Muscle layer of duodenum (tissue), 2 donors: ENCODE measurements around the gene SLIT1.

Experiments used
- H3K27ac ChIP-seq: one replicate; pipeline ENCODE4 v1.7.0; 2013; ENCODE audit warnings: mild to moderate bottlenecking, low read length
- H3K27me3 ChIP-seq: one replicate; pipeline ENCODE4 v1.7.0; 2013; ENCODE audit warnings: low read depth, mild to moderate bottlenecking, control low read depth, low read length
- H3K36me3 ChIP-seq, 2 donors: one replicate each; pipeline ENCODE4 v1.7.0; 2013; ENCODE audit warnings: low read length in 2 of 2, control low read depth in 1 of 2, mild to moderate bottlenecking in 1 of 2; ENCODE audit not compliant: insufficient read depth in 2 of 2, control insufficient read depth in 1 of 2
- H3K4me1 ChIP-seq, 2 donors: one replicate each; pipeline ENCODE4 v1.7.0; 2013; ENCODE audit warnings: low read length in 2 of 2, mild to moderate bottlenecking in 2 of 2, control low read depth in 1 of 2, moderate library complexity in 1 of 2; ENCODE audit not compliant: insufficient read depth in 2 of 2, control insufficient read depth in 1 of 2
- H3K4me3 ChIP-seq, 2 donors: one replicate each; pipeline ENCODE4 v1.7.0; 2013; ENCODE audit warnings: low read length in 2 of 2, low read depth in 1 of 2, mild to moderate bottlenecking in 1 of 2
- H3K9me3 ChIP-seq, 2 donors: one replicate each; pipeline ENCODE4 v1.7.0; 2013; ENCODE audit warnings: low read length in 2 of 2, control low read depth in 1 of 2, mild to moderate bottlenecking in 1 of 2; ENCODE audit not compliant: control insufficient read depth in 1 of 2
- donor health status: healthy.

SLIT1 gene

DNA sequence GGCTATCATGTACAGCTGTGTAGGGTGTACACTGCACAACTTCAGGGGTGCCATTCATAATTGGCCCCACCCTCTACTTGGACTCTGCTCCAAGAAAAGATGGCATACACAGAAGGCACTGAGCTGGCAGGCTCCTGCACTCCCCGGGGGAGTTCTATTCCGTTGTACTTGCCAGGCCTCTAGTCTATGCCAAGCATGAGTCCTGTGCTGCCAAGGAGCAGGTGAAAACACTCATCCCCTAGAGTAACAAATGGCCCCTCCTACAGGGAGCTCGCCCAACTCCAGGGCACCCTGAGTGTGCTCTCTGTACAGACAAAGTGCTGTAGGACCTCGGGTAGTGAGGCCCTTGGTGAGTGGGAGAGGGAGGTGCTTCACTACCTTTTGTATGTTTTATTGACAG, 127.2 kb downstream of the SLIT1 start:
- Histone ChIP-seq H3K36me3 (no peaks in the 10 kb centered on the region), H3K27me3 (no peaks in the 10 kb centered on the region), H3K4me1 (no peaks in the 10 kb centered on the region), H3K9me3 (no peaks in the 10 kb centered on the region), H3K4me3 (no peak overlapping the region), H3K27ac (no peak overlapping the region)

GRCh38 chr10:97057491-97058235, 128.1 kb downstream of the SLIT1 start:
- Histone ChIP-seq H3K4me3 (no peak overlapping the region), H3K27ac (no peak overlapping the region)

GRCh38 chr10:97056003-97056630, 129.6 kb downstream of the SLIT1 start:
- Histone ChIP-seq H3K4me3 (no peak overlapping the region), H3K36me3 (no peaks in the 10 kb centered on the region), H3K9me3 (no peaks in the 10 kb centered on the region), H3K27me3 (no peaks in the 10 kb centered on the region), H3K27ac (no peak overlapping the region), H3K4me1 (no peaks in the 10 kb centered on the region)

More at GRCh38 chr10:97057491-97058235, 128.1 kb downstream of the SLIT1 start:
- H3K36me3 ChIP-seq, result no peaks in the 10 kb centered on the region
- H3K9me3 ChIP-seq, result no peaks in the 10 kb centered on the region
- no peaks in the 10 kb centered on the region for H3K27me3 ChIP-seq
- no peaks in the 10 kb centered on the region for H3K4me1 ChIP-seq

GRCh38 chr10:97053276-97053675, 132.5 kb downstream of the SLIT1 start:
- H3K27ac ChIP-seq, result no peak overlapping the region
- H3K9me3 ChIP-seq, result no peaks in the 10 kb centered on the region
- no peak overlapping the region for H3K4me3 ChIP-seq
- H3K4me1 ChIP-seq, result no peaks in the 10 kb centered on the region
- H3K36me3 ChIP-seq, result no peaks in the 10 kb centered on the region
- H3K27me3 ChIP-seq, result no peaks in the 10 kb centered on the region

DNA sequence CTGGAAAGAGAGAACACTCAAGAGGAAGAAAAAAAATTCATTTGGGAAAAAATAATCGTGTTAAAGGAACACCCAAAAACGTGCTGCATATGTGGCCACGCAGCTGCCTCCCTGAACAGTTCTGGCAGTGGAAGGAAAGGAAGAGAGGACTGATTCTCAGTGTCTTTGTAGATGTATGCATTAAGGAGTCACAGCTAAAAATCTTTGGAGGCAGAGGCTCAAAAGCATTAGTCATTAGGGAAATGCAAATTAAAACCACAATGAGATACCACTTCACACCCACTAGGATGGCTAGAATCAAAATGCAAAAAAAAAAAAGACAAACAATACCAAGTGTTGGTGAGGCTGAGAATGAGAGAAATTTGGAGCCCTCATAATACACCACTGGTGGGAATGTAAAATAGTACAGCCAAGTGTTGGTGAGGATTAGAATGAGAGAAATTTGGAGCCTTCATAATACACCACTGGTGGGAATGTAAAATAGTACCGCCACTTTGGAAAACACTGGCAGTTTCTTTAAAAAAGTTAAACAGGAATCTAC, 134.7 kb downstream of the SLIT1 start:
- Histone ChIP-seq H3K27ac (no peak overlapping the region), H3K9me3 (no peaks in the 10 kb centered on the region), H3K4me3 (no peak overlapping the region), H3K4me1 (no peaks in the 10 kb centered on the region), H3K36me3 (no peaks in the 10 kb centered on the region), H3K27me3 (no peaks in the 10 kb centered on the region)

DNA sequence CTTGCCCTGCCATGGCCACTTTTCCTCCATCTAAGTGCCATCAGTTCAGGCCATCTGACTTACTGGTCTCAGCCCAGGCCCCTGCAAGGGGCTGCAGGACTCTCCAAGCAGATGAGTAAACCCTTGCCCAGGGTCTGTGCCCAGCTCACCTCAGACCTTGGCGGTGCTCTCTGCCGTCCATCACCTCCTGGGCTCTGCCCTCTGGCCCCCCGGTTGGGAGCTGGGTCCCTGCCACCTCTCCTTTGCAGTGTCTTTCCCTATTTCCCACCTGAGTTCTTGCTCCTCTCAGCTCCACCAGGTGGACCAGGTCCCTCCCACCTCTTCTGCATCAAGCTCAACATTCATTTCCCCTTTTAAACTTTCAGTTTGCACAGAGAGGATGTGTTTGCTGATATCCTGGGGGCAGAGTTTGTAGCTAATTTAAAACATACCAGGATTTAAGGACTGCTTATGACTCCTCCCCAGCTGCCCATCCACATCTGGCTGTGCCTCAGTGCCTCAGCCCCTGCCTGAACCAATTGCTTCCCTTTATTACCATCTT, 135.5 kb downstream of the SLIT1 start:
- Histone ChIP-seq H3K27ac (no peak overlapping the region), H3K27me3 (no peaks in the 10 kb centered on the region), H3K36me3 (no peaks in the 10 kb centered on the region), H3K4me1 (no peaks in the 10 kb centered on the region), H3K9me3 (no peaks in the 10 kb centered on the region), H3K4me3 (no peak overlapping the region)

DNA sequence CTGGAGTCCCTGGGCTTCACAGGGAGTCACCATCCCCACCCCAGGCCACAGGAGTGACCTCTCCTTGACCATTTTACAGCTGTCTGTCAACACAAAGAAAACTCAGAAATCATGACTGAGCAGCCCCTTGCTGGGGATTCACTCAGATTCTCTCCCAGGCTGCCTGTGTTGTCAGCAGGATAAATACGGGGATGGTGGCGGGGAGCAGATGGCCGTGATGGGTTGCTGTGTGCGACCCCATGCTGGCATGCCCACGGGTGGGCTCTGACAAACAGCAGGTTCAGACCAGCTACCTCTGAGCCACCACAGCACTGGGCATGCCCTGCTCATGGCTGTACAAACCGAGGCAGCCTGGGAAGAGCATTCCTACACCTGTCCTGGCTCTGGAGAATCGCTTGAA, 136.1 kb downstream of the SLIT1 start:
- Histone ChIP-seq H3K36me3 (no peaks in the 10 kb centered on the region), H3K4me3 (no peak overlapping the region), H3K27me3 (no peaks in the 10 kb centered on the region), H3K27ac (no peak overlapping the region), H3K9me3 (no peaks in the 10 kb centered on the region), H3K4me1 (no peaks in the 10 kb centered on the region)

DNA sequence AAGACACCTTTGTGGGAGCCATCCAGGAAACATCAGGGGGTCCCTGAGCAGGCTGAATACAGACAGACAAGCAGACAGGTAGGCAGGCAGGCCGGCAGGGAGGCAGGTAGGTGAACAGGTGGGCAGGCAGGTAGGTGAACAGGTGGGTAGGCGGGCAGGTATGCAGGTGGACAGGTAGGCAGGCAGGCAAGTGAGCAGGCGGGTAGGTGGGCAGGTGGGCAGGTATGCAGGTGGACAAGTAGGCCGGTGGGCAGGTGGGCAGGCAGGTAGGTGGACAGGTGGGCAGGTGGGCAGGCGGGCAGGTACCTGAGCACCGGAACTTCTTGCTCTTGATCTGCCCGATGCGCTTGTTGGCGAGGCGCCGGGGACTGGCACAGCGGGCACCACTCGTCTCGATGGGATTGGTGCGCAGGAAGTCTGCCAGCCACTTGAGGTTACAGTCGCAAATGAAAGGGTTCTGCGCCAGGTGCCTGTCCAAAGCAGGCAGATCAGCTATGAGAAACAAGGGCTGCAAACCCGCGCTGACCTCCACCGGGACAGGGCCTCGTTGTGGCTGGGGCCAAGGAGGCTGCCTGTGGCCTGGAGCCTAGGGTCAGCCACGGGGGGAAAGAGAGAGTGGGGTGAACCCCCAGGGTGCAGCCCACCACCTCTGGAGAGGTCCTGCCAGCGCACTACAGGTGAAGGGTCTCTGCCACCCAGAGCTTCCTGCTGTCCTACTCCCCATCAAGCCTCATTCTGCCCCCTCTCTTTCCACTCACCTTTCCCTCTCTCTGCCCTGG, 136.9 kb downstream of the SLIT1 start:
- no peaks in the 10 kb centered on the region for H3K36me3 ChIP-seq
- H3K4me3 ChIP-seq, result no peak overlapping the region
- no peaks in the 10 kb centered on the region for H3K4me1 ChIP-seq
- H3K27me3 ChIP-seq, result no peaks in the 10 kb centered on the region
- H3K9me3 ChIP-seq, result no peaks in the 10 kb centered on the region
- no peak overlapping the region for H3K27ac ChIP-seq

- H3K27me3 ChIP-seq, result no peaks in the 10 kb centered on the region
- no peaks in the 10 kb centered on the region for H3K36me3 ChIP-seq
- H3K4me3 ChIP-seq, result no peak overlapping the region
- no peaks in the 10 kb centered on the region for H3K4me1 ChIP-seq
- no peak overlapping the region for H3K27ac ChIP-seq
- no peaks in the 10 kb centered on the region for H3K9me3 ChIP-seq
Observed at GRCh38 chr10:97047788-97048187, 138.0 kb downstream of the SLIT1 start.

DNA sequence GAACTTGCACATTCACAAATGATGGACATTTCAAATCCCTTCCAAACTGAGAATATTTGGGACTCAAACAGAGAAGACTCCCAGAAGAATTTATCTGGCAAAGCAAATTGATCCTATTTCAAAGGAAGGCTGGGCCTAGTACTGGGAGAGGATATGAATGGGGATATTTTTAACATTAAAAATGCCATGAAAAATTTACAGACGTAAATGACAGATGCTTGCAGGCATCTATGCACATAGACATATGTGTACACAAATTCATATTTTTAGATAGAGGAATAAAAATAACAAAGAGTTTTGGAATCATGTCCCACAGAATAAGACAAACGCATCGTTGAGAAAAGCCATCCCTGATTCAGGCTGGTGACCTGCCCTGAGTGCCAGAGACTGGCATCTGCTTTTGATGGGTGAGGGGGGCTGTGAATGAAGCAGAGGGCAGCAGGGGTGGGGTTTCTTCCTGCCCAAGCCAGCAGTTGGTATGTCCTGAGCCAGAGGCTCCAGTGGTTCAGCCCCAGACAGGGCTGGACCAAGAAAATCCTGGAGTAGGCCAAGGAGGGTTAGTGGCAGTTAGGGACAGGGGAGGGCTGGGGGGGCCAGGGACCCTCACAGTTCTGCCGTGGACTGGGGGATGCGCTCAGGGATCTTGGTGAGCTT, 138.5 kb downstream of the SLIT1 start:
- Histone ChIP-seq H3K9me3 (no peaks in the 10 kb centered on the region), H3K4me1 (no peaks in the 10 kb centered on the region), H3K36me3 (no peaks in the 10 kb centered on the region), H3K4me3 (no peak overlapping the region), H3K27ac (no peak overlapping the region), H3K27me3 (no peaks in the 10 kb centered on the region)
